Tibial artery (tissue), 4 donors: ENCODE measurements around the gene TAS1R1.

Source experiments
- DNase-seq, 2 donors: peaks; one replicate each; pipeline ENCODE4 v3.0.0-alpha.2; 2019
- H3K27ac ChIP-seq, 2 donors: fragments of 200-600 bp; sonication (generic) in 1 of 2; 1 replicate in 1 of 2; 2 replicates in 1 of 2; pipeline ENCODE4 v1.5.1; 2018 to 2019; ENCODE audit warnings: mild to moderate bottlenecking in 1 of 2
- H3K27me3 ChIP-seq, 2 donors: fragments of 200-600 bp; sonication (generic) in 1 of 2; one replicate each; pipeline versions ENCODE4 v1.5.1 to v1.6.0; 2016 to 2019
- H3K36me3 ChIP-seq, 3 donors: fragments of 200-600 bp; sonication (generic) in 2 of 3; one replicate each; pipeline ENCODE4 v1.5.1; 2016 to 2019; ENCODE audit warnings: mild to moderate bottlenecking in 2 of 3
- H3K4me1 ChIP-seq, 4 donors: fragments of 200-600 bp; sonication (generic) in 2 of 4; 1 replicate in 3 of 4; 2 replicates in 1 of 4; pipeline ENCODE4 v1.5.1; 2016 to 2019
- H3K4me3 ChIP-seq, 2 donors: fragments of 200-600 bp; sonication (generic) in 1 of 2; 1 replicate in 1 of 2; 2 replicates in 1 of 2; pipeline ENCODE4 v1.5.1; 2018 to 2019; ENCODE audit warnings: mild to moderate bottlenecking in 2 of 2
- H3K9me3 ChIP-seq, 3 donors: fragments of 200-600 bp; sonication (generic) in 1 of 3; one replicate each; pipeline ENCODE4 v1.5.1; 2016 to 2019
- CTCF ChIP-seq, 2 experiments: fragments of 200-600 bp in 1 of 2; fragments of 450-650 bp in 1 of 2; IDR thresholded peaks; one replicate each; pipeline ENCODE4 v1.5.1; 2017 to 2019; ENCODE audit warnings: antibody characterized with exemption in 2 of 2, mild to moderate bottlenecking in 1 of 2, moderate library complexity in 1 of 2
- intact Hi-C: fragments of 100-400 bp; cut with DNase I; formaldehyde crosslinking; loops from one replicate; pipeline ENCODE4 v1.15.0; 2023; ENCODE audit warnings: low total_unique reads

Gene TAS1R1

DNA sequence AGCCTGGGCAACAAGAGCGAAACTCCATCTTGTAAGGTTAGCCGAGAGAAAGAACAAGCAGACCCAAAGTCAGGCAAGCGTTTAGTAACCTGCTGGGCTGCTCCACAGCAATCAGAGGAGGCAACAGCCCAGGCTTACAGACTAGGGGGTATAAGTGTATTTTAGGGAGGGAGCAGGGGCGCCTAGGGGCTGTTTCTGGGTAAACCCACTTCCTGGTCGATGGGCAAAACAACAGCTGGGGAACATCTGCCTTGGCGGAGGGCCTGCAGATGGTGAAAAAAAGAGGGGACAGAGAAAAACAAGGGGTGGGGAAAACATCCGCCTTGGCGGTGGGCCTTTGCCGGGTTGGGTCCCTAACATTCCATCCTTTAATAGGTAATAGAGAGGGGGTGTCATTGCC is 5.2 kb downstream of the TAS1R1 start:
- no peaks in the 10 kb centered on the region for H3K36me3 ChIP-seq
- peaks cover 0 to 2% of the 10 kb centered on the region in 2 donors for H3K27me3 ChIP-seq
- no peak overlapping the region for H3K4me3 ChIP-seq
- intact Hi-C loops, result no loop called here
- DNase-seq, result no peak
- H3K4me1 ChIP-seq, result peaks cover 0 to 4% (median under 1%) of the 10 kb centered on the region in 4 donors
- H3K27ac ChIP-seq, result no peak overlapping the region
- no peak for TF ChIP-seq CTCF (IDR thresholded peaks at IDR 0.05)
- H3K9me3 ChIP-seq, result no peaks in the 10 kb centered on the region

- no peaks in the 10 kb centered on the region for H3K4me1 ChIP-seq
- TF ChIP-seq CTCF (IDR thresholded peaks at IDR 0.05), result no peak
- intact Hi-C loops, result no loop called here
Measured at GRCh38 chr1:6569033-6569432, 13.9 kb downstream of the TAS1R1 start.

GRCh38 chr1:6570100-6570499 is 15.0 kb downstream of the TAS1R1 start:
- DNase-seq, result no peak
- TF ChIP-seq CTCF (IDR thresholded peaks at IDR 0.05), result no peak
- H3K27me3 ChIP-seq, result peaks cover 0 to 4% of the 10 kb centered on the region in 2 donors
- H3K27ac ChIP-seq, result no peak overlapping the region
- no peaks in the 10 kb centered on the region for H3K4me1 ChIP-seq
- H3K9me3 ChIP-seq, result peaks cover 0 to 6% (median 0%) of the 10 kb centered on the region in 3 donors
- H3K4me3 ChIP-seq, result no peak overlapping the region
- intact Hi-C loops, result no loop called here
- H3K36me3 ChIP-seq, result no peaks in the 10 kb centered on the region

More at GRCh38 chr1:6569033-6569432, 13.9 kb downstream of the TAS1R1 start:
- DNase-seq, result no peak
- Histone ChIP-seq H3K9me3 (peaks cover 0 to 6% (median 0%) of the 10 kb centered on the region in 3 donors), H3K36me3 (no peaks in the 10 kb centered on the region), H3K27ac (no peak overlapping the region), H3K4me3 (no peak overlapping the region), H3K27me3 (peaks cover 0 to 3% of the 10 kb centered on the region in 2 donors)

DNA sequence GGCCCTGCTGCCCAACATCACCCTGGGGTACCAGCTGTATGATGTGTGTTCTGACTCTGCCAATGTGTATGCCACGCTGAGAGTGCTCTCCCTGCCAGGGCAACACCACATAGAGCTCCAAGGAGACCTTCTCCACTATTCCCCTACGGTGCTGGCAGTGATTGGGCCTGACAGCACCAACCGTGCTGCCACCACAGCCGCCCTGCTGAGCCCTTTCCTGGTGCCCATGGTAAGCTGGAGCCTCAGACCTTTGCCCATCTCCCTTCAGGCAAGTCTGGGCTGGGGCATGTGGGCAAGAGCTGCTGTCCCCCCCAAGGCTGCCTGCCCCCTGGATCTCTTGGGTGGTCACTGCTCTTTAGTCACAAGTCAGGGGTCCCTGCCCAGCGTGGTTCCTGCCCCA is 15.9 kb downstream of the TAS1R1 start:
- H3K4me3 ChIP-seq, result no peak overlapping the region
- intact Hi-C loops, result no loop called here
- TF ChIP-seq CTCF (IDR thresholded peaks at IDR 0.05), result no peak
- no peak for DNase-seq
- H3K27ac ChIP-seq, result no peak overlapping the region
- no peaks in the 10 kb centered on the region for H3K36me3 ChIP-seq
- peaks cover 0 to 2% of the 10 kb centered on the region in 2 donors for H3K27me3 ChIP-seq
- peaks cover 0 to 6% (median 0%) of the 10 kb centered on the region in 3 donors for H3K9me3 ChIP-seq
- no peaks in the 10 kb centered on the region for H3K4me1 ChIP-seq

GRCh38 chr1:6572653-6573383 is 17.7 kb downstream of the TAS1R1 start:
- intact Hi-C loops, result no loop called here
- H3K9me3 ChIP-seq, result peaks cover 0 to 6% (median 0%) of the 10 kb centered on the region in 3 donors
- peaks cover 0 to 2% of the 10 kb centered on the region in 2 donors for H3K27me3 ChIP-seq
- H3K27ac ChIP-seq, result no peak overlapping the region
- no peak for DNase-seq
- H3K36me3 ChIP-seq, result no peaks in the 10 kb centered on the region
- no peak for TF ChIP-seq CTCF (IDR thresholded peaks at IDR 0.05)
- no peak overlapping the region for H3K4me3 ChIP-seq
- H3K4me1 ChIP-seq, result no peaks in the 10 kb centered on the region
